Astrocyte of the hippocampus (primary cell): ENCODE data around the gene ATG9B.
"Not testable (repeated sequence)": the region's sequence is repeated elsewhere in the genome, so short reads cannot be mapped to it uniquely, and the experiment has no call there.

Experiments
- DNase-seq: peaks from one replicate; pipeline ENCODE4 v3.0.0; 2011; ENCODE audit warnings: low read depth, low spot score

ATG9B gene

DNA sequence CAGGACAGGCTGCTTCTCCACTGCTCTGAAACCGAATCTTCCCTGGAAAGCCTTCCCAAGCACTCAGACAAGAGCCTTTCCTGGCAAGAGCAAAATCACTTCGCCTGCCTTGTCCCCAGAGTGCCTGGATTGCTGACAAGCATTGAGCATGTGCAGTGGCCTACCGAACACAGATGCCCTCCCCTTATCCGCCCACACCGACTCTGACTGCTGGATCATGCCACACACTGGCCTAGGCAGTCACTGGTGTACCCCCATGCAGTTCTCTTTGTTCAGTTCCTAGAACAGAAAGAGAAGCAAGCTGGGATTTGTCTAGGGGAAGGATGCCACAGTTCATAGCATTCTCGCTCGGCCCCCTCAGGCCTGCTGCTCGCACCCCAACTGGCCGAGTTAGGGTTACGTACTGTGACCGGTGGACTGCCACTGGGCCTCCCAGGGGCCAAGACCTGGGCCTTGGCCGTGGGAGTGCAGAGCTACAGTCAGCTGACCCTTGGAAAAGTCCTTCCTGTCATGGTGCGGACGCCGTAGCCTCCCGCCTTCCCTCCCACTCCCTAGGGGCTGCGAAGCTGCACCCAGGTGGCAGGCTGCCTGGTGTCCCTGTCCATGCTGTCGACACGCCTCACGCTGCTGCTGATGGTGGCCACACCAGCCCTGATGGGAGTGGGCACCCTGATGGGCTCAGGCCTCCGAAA lies 10.9 kb upstream of the ATG9B start:
- DNase-seq: no peak

DNA sequence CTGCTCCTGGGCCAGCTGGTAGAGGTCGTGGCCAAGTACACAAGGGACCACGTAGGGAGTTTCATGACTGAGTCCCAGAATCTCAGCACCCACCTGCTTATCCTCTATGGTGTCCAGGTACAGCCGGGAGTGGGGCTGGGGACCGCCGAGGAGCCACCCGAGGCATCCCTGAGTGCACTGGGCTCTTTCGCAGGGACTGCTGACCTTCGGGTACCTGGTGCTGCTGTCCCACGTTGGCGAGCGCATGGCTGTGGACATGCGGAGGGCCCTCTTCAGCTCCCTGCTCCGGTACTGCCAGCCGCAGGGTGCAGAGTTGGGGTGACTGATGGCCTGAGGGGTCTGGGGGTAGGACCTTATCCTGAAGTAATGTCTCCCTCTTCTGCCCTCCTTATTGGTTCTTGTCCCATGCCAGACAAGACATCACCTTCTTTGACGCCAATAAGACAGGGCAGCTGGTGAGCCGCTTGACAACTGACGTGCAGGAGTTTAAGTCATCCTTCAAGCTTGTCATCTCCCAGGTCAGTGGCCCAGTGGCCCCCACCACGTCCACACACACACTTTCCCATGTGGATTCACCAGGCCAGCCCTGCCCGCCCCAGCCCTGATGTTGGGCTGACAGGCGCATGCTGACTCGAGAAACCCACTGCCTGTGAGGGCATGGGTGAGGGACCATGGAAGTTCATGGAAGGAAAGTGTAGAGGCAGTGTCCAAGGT lies 10.2 kb upstream of the ATG9B start:
- no peak for DNase-seq

- no peak for DNase-seq
These were observed 9.6 kb upstream of the ATG9B start for GRCh38 chr7:151033864-151034249.

DNA sequence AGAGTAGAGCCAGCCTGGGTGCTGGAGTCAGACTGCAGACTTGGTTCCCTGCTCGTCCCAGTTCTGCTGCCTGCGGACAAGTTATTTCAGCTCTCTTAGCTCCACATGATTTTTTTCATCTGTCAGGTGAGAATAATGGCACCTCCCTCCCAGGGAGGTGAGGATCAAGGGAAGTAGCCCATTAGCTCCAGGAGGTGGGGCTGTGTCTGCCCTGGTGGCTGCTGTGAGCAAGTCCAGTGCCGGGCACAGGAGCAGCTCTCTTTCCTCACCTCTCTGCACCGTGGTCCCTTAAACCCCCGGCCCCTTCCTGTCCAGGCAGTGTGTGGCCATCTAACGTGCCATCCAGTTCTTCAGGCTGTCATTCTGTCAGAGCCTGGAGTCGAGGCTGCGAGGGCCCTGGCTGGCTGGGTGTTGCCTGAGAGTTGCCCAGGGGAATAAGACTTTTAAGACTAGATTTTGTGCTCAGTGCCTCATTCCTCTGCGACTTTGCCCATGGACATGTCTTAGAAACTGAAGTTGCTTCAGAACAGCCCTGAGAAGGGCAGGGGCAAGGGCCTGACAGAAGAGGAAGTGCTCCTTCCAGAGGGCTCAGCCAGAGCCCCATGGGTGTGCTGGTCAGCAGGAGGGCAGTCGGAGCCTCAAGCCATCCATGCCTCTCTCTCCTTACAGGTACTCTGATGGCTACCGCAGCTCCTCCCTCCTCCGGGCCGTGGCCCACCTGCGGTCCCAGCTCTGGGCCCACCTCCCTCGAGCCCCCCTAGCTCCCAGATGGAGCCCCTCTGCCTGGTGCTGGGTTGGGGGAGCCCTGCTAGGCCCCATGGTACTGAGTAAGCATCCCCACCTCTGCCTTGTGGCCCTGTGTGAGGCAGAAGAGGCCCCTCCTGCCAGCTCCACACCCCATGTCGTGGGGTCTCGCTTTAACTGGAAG lies 8.9 kb upstream of the ATG9B start:
- no peak for DNase-seq

DNA sequence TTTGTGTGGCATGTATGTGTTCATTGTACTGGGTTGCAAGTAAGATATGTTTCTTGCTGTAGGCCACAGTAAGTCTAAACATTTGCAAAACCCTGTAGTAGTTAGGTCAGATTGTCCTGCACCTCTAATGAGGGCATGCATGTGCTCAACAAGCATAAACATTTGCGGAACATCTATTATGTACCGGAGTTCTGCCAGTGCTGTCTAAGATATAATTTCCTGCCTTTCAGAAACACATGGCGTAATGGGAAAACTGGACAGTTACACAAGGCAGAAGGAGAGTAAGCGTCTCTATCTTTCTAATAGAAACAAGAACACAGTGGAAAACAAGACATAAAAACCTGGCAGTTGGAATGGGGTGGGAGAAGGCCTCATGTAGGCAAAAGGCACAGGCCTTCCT lies 6.7 kb upstream of the ATG9B start:
- DNase-seq: no peak

DNA sequence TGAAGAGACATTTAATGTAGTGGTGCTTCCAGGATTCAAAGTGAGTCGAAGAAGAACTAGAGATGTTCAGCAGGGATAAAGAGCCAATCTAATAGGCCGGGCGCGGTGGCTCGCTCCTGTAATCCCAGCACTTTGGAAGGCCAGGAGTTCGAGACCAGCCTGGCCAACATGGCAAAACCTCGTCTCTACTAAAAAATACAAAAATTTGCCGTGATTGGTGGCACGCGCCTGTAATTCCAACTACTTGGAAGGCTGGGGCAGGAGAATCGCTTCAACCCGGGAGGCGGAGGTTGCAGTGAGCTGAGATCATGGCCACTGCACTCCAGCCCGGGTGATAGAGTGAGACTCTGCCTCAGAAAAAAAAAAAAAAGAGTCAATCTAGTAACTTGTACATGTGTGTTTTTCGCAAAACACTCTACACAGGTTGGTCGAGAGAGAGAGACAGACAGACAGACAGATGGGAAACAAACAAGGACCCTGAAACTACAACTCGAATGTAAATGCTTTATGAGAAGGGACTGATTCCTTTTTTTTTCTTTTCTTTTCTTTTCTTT lies 4.7 kb upstream of the ATG9B start:
- DNase-seq: no peak

DNA sequence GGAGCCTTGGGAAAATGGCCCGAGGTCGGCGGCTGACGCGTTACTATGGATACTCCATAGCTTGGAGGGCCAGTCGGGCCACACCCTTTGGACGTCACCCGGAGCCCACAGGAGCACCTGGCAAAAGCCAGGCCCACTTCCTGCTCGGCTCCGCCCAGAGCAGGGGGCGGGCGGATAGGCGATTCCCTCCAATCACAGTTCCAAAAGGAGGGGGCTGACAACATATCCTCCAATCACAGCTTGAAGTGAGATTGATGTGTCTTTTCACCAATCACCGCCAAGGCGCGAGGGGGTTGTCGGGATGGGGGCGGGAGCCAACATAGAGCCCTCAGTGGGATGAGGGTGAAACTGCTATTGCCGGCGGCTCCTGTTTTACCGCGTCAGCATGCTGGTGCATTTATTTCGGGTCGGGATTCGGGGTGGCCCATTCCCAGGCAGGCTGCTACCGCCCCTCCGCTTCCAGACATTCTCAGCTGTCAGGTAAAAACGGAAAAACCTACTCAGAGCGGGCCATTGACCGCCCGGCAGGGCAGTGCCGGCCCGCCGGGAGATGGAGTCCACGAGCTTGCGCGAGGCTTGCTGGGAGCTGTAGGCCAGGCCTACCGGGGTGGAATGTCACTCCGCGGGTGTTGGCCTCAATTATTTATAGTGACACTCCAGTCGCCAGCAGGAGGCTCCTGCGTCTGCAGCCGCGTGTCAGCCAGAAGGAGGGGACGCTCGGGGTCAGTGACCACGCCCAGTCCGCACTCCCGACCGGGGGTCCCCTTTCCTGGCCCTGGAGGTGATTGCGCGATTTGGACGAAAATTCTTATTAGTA lies 4.0 kb upstream of the ATG9B start, which contains the start of gene ABCB8:
TSS of gene ABCB8 (plus strand) at position 320 of the 817 bp plus-strand sequence. CDS start at position 386, 66 bp downstream.
- peak; percentile 100 for DNase-seq

GRCh38 chr7:151027728-151028130 lies 3.4 kb upstream of the ATG9B start:
- not testable (repeated sequence) for DNase-seq

DNA sequence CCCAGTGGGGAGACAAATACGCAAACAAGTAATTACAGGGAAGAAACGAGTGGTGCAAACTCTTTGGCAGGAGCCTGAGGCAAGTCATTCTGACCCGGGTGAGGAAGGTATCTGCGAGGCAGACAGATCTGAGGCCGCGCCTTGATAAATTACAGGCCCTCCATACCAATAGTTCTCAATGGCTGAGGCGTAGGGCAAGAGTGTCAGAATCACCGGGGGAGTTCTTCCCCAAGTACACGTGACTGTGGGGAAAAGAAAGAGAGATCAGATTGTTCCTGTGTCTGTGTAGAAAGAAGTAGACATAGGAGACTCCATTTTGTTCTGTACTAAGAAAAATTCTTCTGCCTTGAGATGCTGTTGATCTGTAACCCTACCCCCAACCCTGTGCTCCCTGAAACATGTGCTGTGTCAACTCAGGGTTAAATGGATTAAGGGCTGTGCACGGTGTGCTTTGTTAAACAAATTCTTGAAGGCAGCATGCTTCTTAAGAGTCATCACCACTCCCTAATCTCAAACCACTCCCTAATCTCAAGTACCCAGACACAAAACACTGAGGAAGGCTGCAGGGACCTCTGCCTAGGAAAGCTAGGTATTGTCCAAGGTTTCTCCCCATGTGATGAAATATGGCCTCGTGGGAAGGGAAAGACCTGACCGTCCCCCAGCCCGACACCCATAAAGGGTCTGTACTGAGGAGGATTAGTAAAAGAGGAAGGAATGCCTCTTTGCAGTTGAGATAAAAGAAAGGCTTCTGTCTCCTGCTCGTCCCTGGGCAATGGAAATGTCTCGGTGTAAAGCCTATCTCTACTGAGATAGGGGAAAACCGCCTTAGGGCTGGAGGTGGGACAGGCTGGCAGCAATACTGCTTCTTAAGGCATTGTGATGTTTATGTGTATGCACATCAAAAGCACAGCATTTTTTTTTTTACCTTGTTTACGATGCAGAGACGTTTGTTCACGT lies 2.8 kb upstream of the ATG9B start:
- not testable (repeated sequence) for DNase-seq

- no peak for DNase-seq
These were observed 1.8 kb upstream of the ATG9B start for GRCh38 chr7:151025924-151026671.

DNA sequence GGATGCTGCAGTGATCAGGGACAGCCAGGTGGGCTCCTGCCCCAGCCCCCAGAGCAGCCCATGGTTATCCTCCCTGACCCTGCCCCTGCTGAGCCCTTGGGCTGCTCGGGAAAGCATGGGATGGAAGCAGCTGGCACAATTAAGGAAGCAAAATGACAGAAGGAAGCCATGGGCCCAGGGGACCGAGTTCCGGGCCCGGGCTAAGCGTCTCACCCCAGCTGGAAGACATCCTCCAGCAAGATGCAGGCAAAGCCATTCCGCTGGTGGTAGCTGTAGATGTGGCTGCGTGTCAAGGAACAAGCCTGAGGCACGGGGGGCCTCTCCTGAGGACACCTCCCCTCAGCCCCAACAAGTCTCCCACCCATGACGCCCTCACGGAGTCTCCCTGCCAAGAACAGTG lies 1.1 kb downstream of the ATG9B start:
- DNase-seq: no peak

GRCh38 chr7:151020231-151020630 lies 4.1 kb downstream of the ATG9B start:
- DNase-seq: no peak

GRCh38 chr7:151019130-151019447 lies 5.2 kb downstream of the ATG9B start:
- DNase-seq: no peak

DNA sequence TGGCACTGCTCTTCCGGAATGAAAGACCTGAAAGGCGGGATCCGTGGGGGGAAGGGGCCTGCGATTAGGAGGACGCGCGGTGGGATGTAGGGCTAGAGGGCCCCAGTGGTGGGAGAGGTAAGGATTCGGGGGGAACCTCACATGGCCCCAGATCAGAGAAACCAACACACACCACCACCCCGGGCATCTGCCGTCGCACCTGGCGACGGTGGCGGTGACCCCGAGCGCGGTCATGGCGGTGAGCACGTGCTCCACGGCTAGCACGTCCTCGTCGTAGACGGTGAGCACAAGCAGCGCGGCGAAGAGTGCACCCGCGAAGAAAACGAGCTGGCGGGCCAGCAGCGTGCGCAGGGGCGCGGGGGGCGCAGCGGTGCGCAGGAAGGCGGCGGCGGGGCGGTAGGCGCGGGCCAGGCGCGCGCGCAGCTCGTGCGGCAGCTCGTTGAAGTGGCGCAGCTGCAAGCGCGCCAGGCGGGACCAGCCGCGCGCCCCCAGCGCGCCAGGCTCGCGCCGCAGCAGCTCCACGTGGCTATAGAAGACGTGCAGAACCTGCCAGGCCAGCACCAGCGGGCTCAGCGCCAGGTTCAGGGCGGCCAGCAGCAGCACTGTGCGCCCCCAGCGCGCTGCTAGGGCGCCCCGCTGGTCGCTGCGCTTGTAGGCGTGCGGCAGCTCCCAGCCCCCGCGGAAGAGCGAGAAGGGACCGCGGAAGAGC lies 5.7 kb downstream of the ATG9B start:
- DNase-seq: peak; percentile 60

DNA sequence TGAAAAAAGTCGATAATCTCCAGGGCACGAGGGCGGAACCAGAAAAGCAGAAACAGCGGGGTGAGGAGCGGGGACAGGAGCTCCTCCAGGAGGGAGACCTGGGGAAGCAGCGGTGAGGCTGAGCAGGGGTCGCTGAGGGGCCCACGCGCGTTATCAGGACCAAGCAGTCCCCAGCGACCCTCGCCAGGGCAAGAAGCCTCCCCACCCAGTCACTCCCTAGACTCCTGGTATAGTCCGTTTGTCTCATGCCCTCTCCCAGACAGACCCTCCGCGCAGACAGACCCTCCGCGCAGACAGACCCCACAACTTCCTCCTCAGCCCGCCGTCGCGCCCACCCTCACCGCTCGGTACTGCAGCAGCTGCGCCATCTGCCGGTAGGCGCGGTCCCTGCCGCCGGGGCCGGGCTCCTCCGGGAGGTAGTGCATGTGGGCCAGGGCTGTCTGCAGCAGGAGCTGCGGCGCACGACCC lies 6.3 kb downstream of the ATG9B start:
- peak; percentile 76 for DNase-seq

DNA sequence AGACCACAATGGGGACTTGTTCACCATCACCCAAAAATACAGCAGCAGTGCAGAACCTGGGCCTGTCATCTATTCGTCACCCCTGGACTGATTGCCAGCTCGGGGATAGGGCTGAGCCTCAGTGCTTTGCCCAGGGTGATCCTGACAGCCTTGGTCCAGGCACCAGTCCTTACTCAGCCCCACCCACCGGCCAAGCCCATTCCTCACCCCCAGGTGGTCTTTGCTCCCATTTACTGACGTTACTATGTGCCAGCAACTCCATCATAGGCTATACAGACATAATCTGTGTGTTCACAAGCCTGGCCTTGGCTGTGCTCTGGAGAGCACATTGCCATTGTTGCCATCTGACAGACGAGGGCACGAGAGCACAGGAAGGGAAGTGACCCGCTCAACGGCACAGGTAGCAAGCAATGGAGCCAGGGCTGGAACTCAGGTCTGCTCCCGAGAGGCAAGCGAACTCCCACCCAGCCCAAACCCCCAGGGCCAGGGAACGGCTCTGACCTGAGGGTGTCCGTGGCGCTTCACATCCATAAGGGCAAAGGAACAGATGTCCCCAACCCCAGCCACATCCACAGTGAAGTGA lies 6.8 kb downstream of the ATG9B start:
- no peak for DNase-seq

GRCh38 chr7:151016942-151017341 lies 7.4 kb downstream of the ATG9B start:
- no peak for DNase-seq

DNA sequence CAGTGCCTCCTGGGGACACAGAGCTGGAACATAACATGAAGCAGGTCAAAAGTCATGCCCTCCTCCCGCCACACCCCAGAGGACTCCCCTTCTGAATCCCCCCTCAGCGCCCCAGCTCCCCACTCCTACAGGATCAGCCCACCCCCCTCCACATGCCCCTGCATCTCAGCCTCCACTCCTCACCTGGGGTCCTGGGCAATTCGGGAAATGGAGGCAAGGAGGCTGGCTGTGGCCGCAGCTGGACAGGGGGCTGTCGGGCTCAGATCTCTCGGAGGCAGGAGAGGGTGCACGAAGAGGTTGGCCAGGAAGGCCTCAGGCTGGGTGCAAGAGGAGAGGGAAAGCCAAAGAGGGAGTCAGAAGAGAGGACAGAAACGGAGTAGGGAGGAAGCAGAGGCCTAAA lies 7.8 kb downstream of the ATG9B start:
- no peak for DNase-seq
